ENCODE measurements around the gene FPGS. TPM values are rescaled to one million over a fixed set of nuclear protein-coding genes. Genes with fewer than 3 reads are reported as not detected.

Gene FPGS
- total and polyA plus RNA-seq, 2 donors (not counting 1 experiment from before 2014, with no cell fraction given), result 103 to 136 TPM

DNA sequence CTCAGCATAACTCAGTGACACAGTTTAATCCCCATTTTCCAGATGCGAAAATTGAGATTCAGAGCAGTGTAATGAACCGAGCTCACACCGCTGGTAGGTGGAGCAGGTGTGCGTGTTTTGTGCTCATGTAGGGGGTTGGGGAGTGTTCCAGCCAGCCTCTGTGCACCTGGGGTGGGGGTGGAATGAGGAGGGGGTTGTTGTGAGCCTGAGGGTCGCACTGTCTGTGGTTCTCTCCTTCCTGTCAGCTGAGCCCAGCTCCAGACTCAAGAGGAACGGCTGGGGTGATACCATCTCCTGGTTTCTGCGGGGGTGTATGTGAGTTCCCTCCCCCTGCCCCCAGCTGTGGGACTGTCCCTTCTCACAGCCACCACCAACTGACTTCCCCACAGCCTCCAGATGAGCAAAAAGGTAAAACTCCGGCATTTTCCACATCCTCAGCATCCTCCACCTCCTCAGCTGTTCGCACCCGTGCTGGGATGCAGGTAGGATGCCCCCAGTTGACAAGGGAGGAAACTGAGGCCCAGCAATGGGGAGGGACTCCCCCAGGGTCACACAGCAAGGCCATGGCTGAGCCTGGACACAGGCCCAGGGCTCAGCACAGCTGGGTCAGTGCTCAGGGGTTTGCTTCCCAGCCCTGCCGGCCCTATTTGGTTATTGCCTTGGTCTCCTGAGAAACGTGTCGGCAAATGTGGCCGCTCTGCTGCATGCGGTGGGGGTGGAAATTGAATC is 26.3 kb upstream of the FPGS start:
- DNase-seq (peak; percentile 90), ATAC-seq (ENCODE audit: low read depth) (peak; percentile 52)
- Mint-ChIP-seq H3K4me1 (peaks cover 56% of the 10 kb centered on the region), H3K27ac (peak overlapping the region; percentile 97), H3K4me3 (peak overlapping the region; percentile 100), H3K9me3 (ENCODE audit: insufficient read depth) (no peaks in the 10 kb centered on the region), H3K27me3 (no peaks in the 10 kb centered on the region)
- TF ChIP-seq, protein P1, sequence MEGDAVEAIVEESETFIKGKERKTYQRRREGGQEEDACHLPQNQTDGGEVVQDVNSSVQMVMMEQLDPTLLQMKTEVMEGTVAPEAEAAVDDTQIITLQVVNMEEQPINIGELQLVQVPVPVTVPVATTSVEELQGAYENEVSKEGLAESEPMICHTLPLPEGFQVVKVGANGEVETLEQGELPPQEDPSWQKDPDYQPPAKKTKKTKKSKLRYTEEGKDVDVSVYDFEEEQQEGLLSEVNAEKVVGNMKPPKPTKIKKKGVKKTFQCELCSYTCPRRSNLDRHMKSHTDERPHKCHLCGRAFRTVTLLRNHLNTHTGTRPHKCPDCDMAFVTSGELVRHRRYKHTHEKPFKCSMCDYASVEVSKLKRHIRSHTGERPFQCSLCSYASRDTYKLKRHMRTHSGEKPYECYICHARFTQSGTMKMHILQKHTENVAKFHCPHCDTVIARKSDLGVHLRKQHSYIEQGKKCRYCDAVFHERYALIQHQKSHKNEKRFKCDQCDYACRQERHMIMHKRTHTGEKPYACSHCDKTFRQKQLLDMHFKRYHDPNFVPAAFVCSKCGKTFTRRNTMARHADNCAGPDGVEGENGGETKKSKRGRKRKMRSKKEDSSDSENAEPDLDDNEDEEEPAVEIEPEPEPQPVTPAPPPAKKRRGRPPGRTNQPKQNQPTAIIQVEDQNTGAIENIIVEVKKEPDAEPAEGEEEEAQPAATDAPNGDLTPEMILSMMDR (IDR thresholded peaks at IDR 0.05), result no peak
- TF ChIP-seq EZH2 (IDR thresholded peaks at IDR 0.05; ENCODE audit: borderline replicate concordance, insufficient read depth, low read depth, low read length, poor library complexity, severe bottlenecking), result no peak
- Histone ChIP-seq H3K4me2 (replicated peaks; ENCODE audit: low read depth, low read length, poor library complexity, severe bottlenecking) (peak overlapping the region; percentile 93), H3K36me3 (replicated peaks in 1 of 2; ENCODE audit: control extremely low read depth in 1 of 2, control insufficient read depth in 1 of 2, extremely low read depth in 1 of 2, insufficient read depth in 2 of 2, low read length in 1 of 2) (peaks cover 0 to 36% of the 10 kb centered on the region in 2 experiments), H3K27me3 (replicated peaks in 1 of 4; ENCODE audit: control extremely low read depth in 1 of 4, control insufficient read depth in 3 of 4, insufficient read depth in 4 of 4, low read length in 3 of 4) (no peaks in the 10 kb centered on the region), H3K4me3 (ENCODE audit: control extremely low read depth in 1 of 5, extremely low read depth in 1 of 5, insufficient read depth in 1 of 5, low read depth in 2 of 5, low read length in 4 of 5) (peak overlapping the region; percentile 64 to 91 (median 83)), H3K79me2 (ENCODE audit: control insufficient read depth, insufficient read depth, low read length) (peaks cover 79% of the 10 kb centered on the region), H4K20me1 (ENCODE audit: control insufficient read depth, insufficient read depth, low read length, poor library complexity, severe bottlenecking) (peaks cover 59% of the 10 kb centered on the region), H2AFZ (ENCODE audit: insufficient read depth, low read depth, low read length, poor library complexity, severe bottlenecking) (peak overlapping the region; percentile 5), H3K9me3 (ENCODE audit: control extremely low read depth in 1 of 3, control insufficient read depth in 2 of 3, insufficient read depth in 1 of 3, low read length in 2 of 3) (no peaks in the 10 kb centered on the region), H3K27ac (ENCODE audit: low read length in 2 of 2) (peak overlapping the region; percentile 55 to 97), H3K9ac (ENCODE audit: low read length) (peak overlapping the region; percentile 76), H3K4me1 (ENCODE audit: control insufficient read depth in 2 of 2, insufficient read depth in 2 of 2, low read length in 2 of 2) (peaks cover 35 to 77% of the 10 kb centered on the region in 2 donors)
- ChIA-PET POLR2A (interaction anchor here (0.6 to 2.7 kb wide), 6 partner anchors 9 to 352 kb away, joined by 3 to 16 read pairs (median 4); partner anchors contain the start of genes CDK9, TOR2A and ZNF79), CTCF (interaction anchor here (0.6 to 2.4 kb wide), 7 partner anchors 9 to 166 kb away, joined by 3 to 13 read pairs (median 4); partner anchors contain the start of genes CDK9, PIP5KL1 and TOR2A)
- intact Hi-C loops (cut with micrococcal nuclease), result loop anchor here (1.0 to 10.0 kb wide), 3 partner anchors 9 to 348 kb away; partner anchors contain the start of genes PTGES2 and STXBP1
- WGBS (ENCODE audit: insufficient coverage), result 0% methylated on average over 14 of the region's 15 CpGs

All from B cell (primary cell).